Esophagus squamous epithelium (tissue), 4 donors: ENCODE measurements around the gene GPRC5C.

Experiments
- POLR2A ChIP-seq, 4 donors: fragments of 450-650 bp; IDR thresholded peaks; one replicate each; pipeline ENCODE4 v1.6.1; 2017; ENCODE audit warnings: antibody characterized with exemption in 4 of 4, mild to moderate bottlenecking in 4 of 4, moderate library complexity in 3 of 4
- TF ChIP-seq, protein P1 (sequence below), 6 experiments: fragments of 450-650 bp in 4 of 6; fragments of 200-600 bp in 2 of 6; sonication (generic) in 2 of 6; IDR thresholded peaks; one replicate each; pipeline ENCODE4 v1.5.1; 2016 to 2019; ENCODE audit warnings: antibody characterized with exemption in 6 of 6, mild to moderate bottlenecking in 4 of 6, moderate library complexity in 4 of 6

GRCh38 chr17:74427048-74427762, 4.7 kb upstream of the GPRC5C start:
- TF ChIP-seq, protein P1, sequence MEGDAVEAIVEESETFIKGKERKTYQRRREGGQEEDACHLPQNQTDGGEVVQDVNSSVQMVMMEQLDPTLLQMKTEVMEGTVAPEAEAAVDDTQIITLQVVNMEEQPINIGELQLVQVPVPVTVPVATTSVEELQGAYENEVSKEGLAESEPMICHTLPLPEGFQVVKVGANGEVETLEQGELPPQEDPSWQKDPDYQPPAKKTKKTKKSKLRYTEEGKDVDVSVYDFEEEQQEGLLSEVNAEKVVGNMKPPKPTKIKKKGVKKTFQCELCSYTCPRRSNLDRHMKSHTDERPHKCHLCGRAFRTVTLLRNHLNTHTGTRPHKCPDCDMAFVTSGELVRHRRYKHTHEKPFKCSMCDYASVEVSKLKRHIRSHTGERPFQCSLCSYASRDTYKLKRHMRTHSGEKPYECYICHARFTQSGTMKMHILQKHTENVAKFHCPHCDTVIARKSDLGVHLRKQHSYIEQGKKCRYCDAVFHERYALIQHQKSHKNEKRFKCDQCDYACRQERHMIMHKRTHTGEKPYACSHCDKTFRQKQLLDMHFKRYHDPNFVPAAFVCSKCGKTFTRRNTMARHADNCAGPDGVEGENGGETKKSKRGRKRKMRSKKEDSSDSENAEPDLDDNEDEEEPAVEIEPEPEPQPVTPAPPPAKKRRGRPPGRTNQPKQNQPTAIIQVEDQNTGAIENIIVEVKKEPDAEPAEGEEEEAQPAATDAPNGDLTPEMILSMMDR (IDR thresholded peaks at IDR 0.05) = no peak
- TF ChIP-seq POLR2A (IDR thresholded peaks at IDR 0.05) = no peak
